Measurements from ENCODE around the gene IL17C.
"Not testable (repeated sequence)": the region's sequence is repeated elsewhere in the genome, so short reads cannot be mapped to it uniquely, and the experiment has no call there.

- not testable (repeated sequence) for TF ChIP-seq CTCF (IDR thresholded peaks at IDR 0.05); ZFX (IDR thresholded peaks at IDR 0.05; ENCODE audit: borderline replicate concordance)
These were observed 31.1 kb downstream of the IL17C start for GRCh38 chr16:88669493-88669892.

All from 22Rv1 (cell line).